BE2C (cell line): ENCODE results near the gene OR2T27. TPM values are rescaled to one million over a fixed set of nuclear protein-coding genes. Genes with fewer than 3 reads are reported as not detected.
"Not testable (repeated sequence)": the region's sequence is repeated elsewhere in the genome, so short reads cannot be mapped to it uniquely, and the experiment has no call there.

ENCODE experiments used
- DNase-seq: peaks from one replicate; pipeline ENCODE4 v3.0.0-alpha.2; 2020
- H3K27me3 ChIP-seq: fragments of 250-450 bp; sonication (Bioruptor Pico); 2 replicates; pipeline ENCODE4 v1.5.1; 2020; ENCODE audit warnings: mild to moderate bottlenecking
- H3K36me3 ChIP-seq: fragments of 250-450 bp; sonication (Bioruptor Pico); 2 replicates; pipeline ENCODE4 v1.5.1; 2020; ENCODE audit warnings: mild to moderate bottlenecking
- H3K4me1 ChIP-seq: fragments of 250-450 bp; sonication (Bioruptor Pico); 2 replicates; pipeline ENCODE4 v1.5.1; 2020
- H3K4me3 ChIP-seq: 2 replicates; pipeline ENCODE4 v1.5.1; 2011; ENCODE audit warnings: low read depth, low read length
- H3K9me3 ChIP-seq: fragments of 250-450 bp; sonication (Bioruptor Pico); 2 replicates; pipeline ENCODE4 v1.5.1; 2020
- polyA plus RNA-seq: library from polyadenylated mRNA; unstranded; fragments of >200 nt; gene quantifications from one replicate; pipeline ENCODE4 v1.2.1, GENCODE V29; 2012; ENCODE audit warnings: low read depth, missing spikeins; ENCODE audit not compliant: insufficient read length, insufficient read depth
- TF ChIP-seq, protein P1 (sequence below): IDR thresholded peaks from 2 replicates; pipeline ENCODE4 v1.5.1; 2012; ENCODE audit warnings: mild to moderate bottlenecking, low read depth, low read length

OR2T27 gene, protein sequence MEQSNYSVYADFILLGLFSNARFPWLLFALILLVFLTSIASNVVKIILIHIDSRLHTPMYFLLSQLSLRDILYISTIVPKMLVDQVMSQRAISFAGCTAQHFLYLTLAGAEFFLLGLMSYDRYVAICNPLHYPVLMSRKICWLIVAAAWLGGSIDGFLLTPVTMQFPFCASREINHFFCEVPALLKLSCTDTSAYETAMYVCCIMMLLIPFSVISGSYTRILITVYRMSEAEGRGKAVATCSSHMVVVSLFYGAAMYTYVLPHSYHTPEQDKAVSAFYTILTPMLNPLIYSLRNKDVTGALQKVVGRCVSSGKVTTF
- not detected for polyA plus RNA-seq

DNA sequence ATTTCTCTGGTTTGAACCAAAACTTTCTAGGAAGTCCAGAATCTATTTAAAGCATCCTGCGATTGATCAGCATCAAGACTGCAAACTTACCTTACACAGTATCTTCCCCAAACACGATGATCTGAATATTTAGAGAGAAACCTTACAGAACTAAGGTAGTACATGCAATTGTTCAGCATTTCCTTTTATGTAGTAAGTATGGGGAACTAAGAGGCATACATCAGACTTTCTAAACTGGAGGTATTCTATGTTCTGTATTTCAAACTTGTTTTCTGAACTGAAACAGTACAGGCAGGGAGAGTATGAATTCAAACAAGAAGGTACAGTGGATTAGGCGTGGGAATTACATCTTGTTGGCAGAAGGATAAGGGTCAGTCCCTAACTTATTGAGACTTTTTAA is at the start of gene OR2T27:
Gene OR2T27, minus strand, starts transcription at position 175 of the 400 bp plus-strand sequence. CDS start 4,644 bp downstream, outside the sequence.
- not testable (repeated sequence) for H3K9me3 ChIP-seq, DNase-seq, H3K27me3 ChIP-seq, H3K4me3 ChIP-seq, H3K4me1 ChIP-seq, H3K36me3 ChIP-seq

DNA sequence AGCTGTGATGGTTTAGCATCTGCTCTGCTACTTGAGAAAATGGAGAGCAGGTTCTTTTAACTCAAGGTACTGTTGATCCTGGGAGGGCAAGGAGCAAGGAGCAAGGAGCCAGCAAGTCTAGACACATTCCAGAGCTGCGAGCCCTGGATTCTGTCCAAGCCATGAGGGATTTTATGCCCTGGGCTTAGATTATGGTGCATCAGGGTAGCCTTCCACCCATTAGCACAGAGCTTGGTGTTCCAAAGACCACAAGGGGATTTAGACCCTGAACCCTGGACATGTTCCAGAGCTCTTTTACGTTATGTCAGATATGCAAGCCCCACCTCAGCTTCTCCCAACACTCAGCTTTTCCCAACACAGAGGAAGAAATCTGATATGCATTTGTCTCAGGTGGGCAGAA is 49.3 kb upstream of the OR2T27 start:
- DNase-seq = no peak
- no peak overlapping the region for H3K4me3 ChIP-seq
- H3K4me1 ChIP-seq = no peaks in the 10 kb centered on the region
- no peaks in the 10 kb centered on the region for H3K27me3 ChIP-seq
- no peaks in the 10 kb centered on the region for H3K9me3 ChIP-seq
- no peaks in the 10 kb centered on the region for H3K36me3 ChIP-seq
- TF ChIP-seq, protein P1, sequence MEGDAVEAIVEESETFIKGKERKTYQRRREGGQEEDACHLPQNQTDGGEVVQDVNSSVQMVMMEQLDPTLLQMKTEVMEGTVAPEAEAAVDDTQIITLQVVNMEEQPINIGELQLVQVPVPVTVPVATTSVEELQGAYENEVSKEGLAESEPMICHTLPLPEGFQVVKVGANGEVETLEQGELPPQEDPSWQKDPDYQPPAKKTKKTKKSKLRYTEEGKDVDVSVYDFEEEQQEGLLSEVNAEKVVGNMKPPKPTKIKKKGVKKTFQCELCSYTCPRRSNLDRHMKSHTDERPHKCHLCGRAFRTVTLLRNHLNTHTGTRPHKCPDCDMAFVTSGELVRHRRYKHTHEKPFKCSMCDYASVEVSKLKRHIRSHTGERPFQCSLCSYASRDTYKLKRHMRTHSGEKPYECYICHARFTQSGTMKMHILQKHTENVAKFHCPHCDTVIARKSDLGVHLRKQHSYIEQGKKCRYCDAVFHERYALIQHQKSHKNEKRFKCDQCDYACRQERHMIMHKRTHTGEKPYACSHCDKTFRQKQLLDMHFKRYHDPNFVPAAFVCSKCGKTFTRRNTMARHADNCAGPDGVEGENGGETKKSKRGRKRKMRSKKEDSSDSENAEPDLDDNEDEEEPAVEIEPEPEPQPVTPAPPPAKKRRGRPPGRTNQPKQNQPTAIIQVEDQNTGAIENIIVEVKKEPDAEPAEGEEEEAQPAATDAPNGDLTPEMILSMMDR = no peak

DNA sequence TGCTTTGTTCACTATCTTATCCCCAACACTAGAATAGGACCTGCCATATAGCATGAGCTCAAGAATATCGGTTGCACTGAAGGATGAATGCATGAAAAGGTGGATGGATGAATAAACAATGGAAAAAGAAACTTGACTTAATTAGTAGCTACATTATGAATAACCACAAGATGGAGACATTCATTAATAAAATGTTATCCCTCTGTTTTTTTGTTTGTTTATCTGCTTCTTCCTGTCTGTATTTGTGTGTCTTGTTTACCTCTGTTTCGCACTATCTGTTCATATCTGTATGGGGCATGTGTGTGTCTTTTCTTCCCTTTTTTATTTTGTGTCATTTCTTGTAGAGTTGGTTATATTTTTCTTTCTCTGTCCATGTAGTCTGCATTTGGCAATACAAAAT is 48.3 kb upstream of the OR2T27 start:
- TF ChIP-seq, protein P1 = no peak
- no peaks in the 10 kb centered on the region for H3K36me3 ChIP-seq
- no peaks in the 10 kb centered on the region for H3K4me1 ChIP-seq
- no peaks in the 10 kb centered on the region for H3K9me3 ChIP-seq
- DNase-seq = no peak
- no peak overlapping the region for H3K4me3 ChIP-seq
- no peaks in the 10 kb centered on the region for H3K27me3 ChIP-seq

DNA sequence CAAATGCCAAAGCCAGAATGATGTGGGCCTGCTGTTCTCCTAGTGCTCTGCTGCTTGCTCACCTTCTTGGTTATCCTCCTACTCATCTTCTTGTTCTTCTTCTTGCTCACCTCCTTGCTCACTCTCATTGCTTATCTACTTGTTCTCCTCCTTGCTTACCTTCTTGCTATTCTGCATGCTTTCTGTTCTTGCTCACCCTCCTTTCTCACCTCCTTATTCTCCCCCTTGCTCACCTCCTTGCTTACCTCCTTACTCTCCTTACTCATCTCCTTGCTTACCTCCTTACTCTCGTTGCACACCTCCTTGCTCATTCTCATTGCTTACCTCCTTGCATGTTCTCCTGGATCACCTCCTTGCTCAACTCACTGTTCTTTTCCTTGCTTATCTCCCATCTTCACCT is 47.4 kb upstream of the OR2T27 start, which contains the start of gene OR14I1:
Gene OR14I1, minus strand, starts transcription at position 53 of the 400 bp plus-strand sequence.
- no peaks in the 10 kb centered on the region for H3K27me3 ChIP-seq
- no peak for DNase-seq

DNA sequence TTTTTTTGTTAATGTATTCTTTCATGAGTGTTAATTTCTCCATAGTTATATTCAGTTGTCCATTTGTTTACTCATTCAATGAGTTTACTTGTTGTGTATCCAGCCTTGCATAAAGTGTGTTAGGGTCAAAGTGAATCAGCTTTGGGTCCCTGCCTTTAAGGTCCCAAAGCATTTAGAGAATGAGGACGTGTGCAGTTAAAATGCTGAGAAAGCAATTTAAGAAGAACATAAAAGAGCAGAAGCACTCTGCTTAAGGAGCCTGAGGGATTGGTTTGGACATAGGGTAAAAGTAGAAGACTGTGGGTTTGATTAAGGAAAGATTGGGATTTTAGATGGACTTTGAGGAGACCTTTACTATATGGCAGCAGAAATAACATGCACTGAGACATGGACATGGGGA is 43.8 kb upstream of the OR2T27 start:
- Histone ChIP-seq H3K4me3 (no peak overlapping the region), H3K27me3 (no peaks in the 10 kb centered on the region), H3K9me3 (no peaks in the 10 kb centered on the region), H3K36me3 (no peaks in the 10 kb centered on the region), H3K4me1 (no peaks in the 10 kb centered on the region)
- no peak for DNase-seq
- TF ChIP-seq, protein P1 = no peak

More for the DNA sequence above, 47.4 kb upstream of the OR2T27 start, which contains the start of gene OR14I1:
- no peaks in the 10 kb centered on the region for H3K36me3 ChIP-seq
- no peak within 1 kb of the TSS for H3K4me3 ChIP-seq
- TF ChIP-seq, protein P1 = no peak
- H3K4me1 ChIP-seq = no peaks in the 10 kb centered on the region
- H3K9me3 ChIP-seq = no peaks in the 10 kb centered on the region

DNA sequence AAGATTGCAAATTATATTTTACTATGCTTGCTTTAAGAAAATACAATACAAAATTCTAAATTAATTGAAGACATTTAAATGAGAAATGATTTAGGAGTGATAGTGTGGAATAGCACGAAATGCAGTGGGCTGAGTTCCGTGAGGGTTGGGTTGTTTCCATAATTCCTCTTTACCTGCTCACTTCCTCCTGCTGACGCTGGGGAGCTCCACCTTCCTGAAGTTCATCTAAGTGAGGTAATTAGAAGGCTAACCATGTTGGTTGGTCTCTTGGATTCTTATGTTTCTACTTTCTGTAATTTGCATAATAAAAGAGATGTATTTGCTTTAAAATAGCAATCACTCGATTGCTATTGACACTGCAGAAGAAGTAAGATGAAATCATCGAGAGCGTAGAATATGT is 42.6 kb upstream of the OR2T27 start:
- Histone ChIP-seq H3K4me1 (no peaks in the 10 kb centered on the region), H3K9me3 (no peaks in the 10 kb centered on the region), H3K27me3 (no peaks in the 10 kb centered on the region)

More for the DNA sequence above, 42.6 kb upstream of the OR2T27 start:
- TF ChIP-seq, protein P1 = no peak
- Histone ChIP-seq H3K4me3 (no peak overlapping the region), H3K36me3 (no peaks in the 10 kb centered on the region)
- no peak for DNase-seq
